ENCODE data around the gene UVRAG.

GRCh38 chr11:75931124-75931523 is 116.1 kb downstream of the UVRAG start:
- TF ChIP-seq, protein P1, sequence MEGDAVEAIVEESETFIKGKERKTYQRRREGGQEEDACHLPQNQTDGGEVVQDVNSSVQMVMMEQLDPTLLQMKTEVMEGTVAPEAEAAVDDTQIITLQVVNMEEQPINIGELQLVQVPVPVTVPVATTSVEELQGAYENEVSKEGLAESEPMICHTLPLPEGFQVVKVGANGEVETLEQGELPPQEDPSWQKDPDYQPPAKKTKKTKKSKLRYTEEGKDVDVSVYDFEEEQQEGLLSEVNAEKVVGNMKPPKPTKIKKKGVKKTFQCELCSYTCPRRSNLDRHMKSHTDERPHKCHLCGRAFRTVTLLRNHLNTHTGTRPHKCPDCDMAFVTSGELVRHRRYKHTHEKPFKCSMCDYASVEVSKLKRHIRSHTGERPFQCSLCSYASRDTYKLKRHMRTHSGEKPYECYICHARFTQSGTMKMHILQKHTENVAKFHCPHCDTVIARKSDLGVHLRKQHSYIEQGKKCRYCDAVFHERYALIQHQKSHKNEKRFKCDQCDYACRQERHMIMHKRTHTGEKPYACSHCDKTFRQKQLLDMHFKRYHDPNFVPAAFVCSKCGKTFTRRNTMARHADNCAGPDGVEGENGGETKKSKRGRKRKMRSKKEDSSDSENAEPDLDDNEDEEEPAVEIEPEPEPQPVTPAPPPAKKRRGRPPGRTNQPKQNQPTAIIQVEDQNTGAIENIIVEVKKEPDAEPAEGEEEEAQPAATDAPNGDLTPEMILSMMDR (IDR thresholded peaks at IDR 0.05; ENCODE audit: low read length): no peak
- TF ChIP-seq EZH2 (IDR thresholded peaks at IDR 0.05; ENCODE audit: borderline replicate concordance, low read length): no peak

Data from OCI-LY1 (cell line).